Measurements from ENCODE around the gene RAB5B. TPM values are rescaled to one million over a fixed set of nuclear protein-coding genes. Genes with fewer than 3 reads are reported as not detected.

The RAB5B gene
- polyA plus RNA-seq, 2 of the 4 experiments (the other 2 are of a cell fraction), result 37.2 to 90.4 TPM

DNA sequence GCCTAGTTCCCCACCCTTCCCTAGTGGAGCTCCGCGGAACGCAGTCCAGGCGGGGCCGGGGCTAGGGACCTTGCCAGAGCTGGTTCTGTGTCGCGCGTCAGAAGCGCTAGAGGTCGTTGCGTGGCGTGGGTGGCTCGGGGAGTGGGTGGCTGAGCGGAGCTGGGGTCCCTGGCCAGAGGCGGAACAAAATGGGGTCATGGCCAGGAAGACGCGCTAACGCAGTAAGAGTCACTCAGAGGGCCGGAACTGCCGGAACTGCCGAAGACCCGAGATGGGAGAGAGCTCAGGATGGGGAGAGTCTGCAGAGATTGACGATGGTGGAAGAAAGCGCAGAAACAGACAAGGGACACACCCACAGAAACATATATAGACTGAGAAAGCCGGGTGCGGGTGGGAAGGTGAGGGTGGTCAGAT lies 38.1 kb upstream of the RAB5B start:
- ChIA-PET CTCF (interaction anchor here (1.9 to 15.2 kb wide), 7 partner anchors 9 to 198 kb away, joined by 6 to 179 read pairs (median 13); partner anchors contain the start of genes PYM1 and RAB5B), POLR2A (interaction anchor here (1.6 kb wide), 1 partner anchor 106 kb away, joined by 5 read pairs; the partner anchor contains the start of gene DNAJC14)
- H3K4me3 ChIP-seq, result no peak overlapping the region
- no peak for DNase-seq (ENCODE audit: low read depth in 1 of 2, low spot score in 1 of 2)
- no peak for ATAC-seq
- H3K4me1 ChIP-seq, result peaks cover 33% of the 10 kb centered on the region
- no peak for FAIRE-seq
- no peak overlapping the region for H3K4me2 ChIP-seq
- TF ChIP-seq, protein P1, sequence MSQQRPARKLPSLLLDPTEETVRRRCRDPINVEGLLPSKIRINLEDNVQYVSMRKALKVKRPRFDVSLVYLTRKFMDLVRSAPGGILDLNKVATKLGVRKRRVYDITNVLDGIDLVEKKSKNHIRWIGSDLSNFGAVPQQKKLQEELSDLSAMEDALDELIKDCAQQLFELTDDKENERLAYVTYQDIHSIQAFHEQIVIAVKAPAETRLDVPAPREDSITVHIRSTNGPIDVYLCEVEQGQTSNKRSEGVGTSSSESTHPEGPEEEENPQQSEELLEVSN (IDR thresholded peaks at IDR 0.05; ENCODE audit: borderline replicate concordance, low read depth), result no peak
- TF ChIP-seq EHMT2 (IDR thresholded peaks at IDR 0.05; ENCODE audit: low read depth), result no peak
- TF ChIP-seq, protein P2, sequence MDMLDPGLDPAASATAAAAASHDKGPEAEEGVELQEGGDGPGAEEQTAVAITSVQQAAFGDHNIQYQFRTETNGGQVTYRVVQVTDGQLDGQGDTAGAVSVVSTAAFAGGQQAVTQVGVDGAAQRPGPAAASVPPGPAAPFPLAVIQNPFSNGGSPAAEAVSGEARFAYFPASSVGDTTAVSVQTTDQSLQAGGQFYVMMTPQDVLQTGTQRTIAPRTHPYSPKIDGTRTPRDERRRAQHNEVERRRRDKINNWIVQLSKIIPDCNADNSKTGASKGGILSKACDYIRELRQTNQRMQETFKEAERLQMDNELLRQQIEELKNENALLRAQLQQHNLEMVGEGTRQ (IDR thresholded peaks at IDR 0.05), result no peak
- TF ChIP-seq RFX5 (IDR thresholded peaks at IDR 0.05), result no peak
- TF ChIP-seq, protein P3, sequence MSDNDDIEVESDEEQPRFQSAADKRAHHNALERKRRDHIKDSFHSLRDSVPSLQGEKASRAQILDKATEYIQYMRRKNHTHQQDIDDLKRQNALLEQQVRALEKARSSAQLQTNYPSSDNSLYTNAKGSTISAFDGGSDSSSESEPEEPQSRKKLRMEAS (IDR thresholded peaks at IDR 0.05), result no peak
- no peak for TF ChIP-seq RARB (CRISPR knock-in tag; IDR thresholded peaks at IDR 0.05)
- WGBS (ENCODE audit: missing lambda C conversion rate), result 95% methylated on average over 26 of the region's 26 CpGs
- H3K9me3 ChIP-seq, result no peaks in the 10 kb centered on the region
- no peak overlapping the region for H3K27ac ChIP-seq

DNA sequence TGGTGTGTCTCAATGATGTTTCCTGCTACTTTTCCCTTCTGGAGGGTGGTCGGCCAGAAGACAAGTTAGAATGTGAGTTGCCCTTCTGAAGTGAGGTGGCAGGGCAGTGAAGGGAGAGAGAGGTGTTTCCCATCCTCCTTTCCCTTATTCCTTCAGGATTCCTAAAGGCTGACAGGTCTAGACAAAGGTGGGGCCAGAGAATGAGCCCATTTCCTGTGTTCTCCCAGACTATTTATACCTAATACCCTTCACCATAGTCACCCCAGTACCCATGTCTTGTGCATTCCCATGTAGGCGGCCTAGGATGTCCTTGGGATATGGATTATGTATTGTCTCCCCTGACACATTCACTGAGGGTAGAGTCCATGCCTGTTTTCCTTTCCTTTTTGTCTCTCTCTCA lies 35.9 kb upstream of the RAB5B start:
- no peak overlapping the region for H3K4me2 ChIP-seq
- POLR2A ChIA-PET, result no interaction called here
- ATAC-seq (no peak), DNase-seq (ENCODE audit: low read depth in 1 of 2, low spot score in 1 of 2) (no peak), FAIRE-seq (no peak)
- CTCF ChIA-PET, result interaction anchor here (2.7 to 15.2 kb wide), 5 partner anchors 7 to 199 kb away, joined by 17 to 179 read pairs (median 48); partner anchors contain the start of genes DGKA, DNAJC14 and PYM1
- no peak overlapping the region for H3K4me3 ChIP-seq
- peaks cover 18% of the 10 kb centered on the region for H3K4me1 ChIP-seq
- TF ChIP-seq RNF2 (IDR thresholded peaks at IDR 0.05; ENCODE audit: borderline replicate concordance, low read depth) (no peak), CBX2 (IDR thresholded peaks at IDR 0.05; ENCODE audit: borderline replicate concordance, low read depth) (no peak), POLR2AphosphoS2 (conservative IDR thresholded peaks at IDR 0.05; ENCODE audit: low read length) (no peak), FOSL2 (IDR thresholded peaks at IDR 0.05) (no peak), FOSL2 (CRISPR knock-in tag; IDR thresholded peaks at IDR 0.05) (no peak), TP53 (CRISPR knock-in tag; IDR thresholded peaks at IDR 0.05) (no peak), PHF8 (IDR thresholded peaks at IDR 0.05; ENCODE audit: borderline replicate concordance, low read depth) (no peak), TFCP2L1 (CRISPR knock-in tag; IDR thresholded peaks at IDR 0.05) (no peak), HOXB5 (CRISPR knock-in tag; IDR thresholded peaks at IDR 0.05) (no peak), HOXA7 (CRISPR knock-in tag; IDR thresholded peaks at IDR 0.05) (no peak), MAZ (IDR thresholded peaks at IDR 0.05; ENCODE audit: borderline replicate concordance, low read depth, low read length) (no peak), MAFK (IDR thresholded peaks at IDR 0.05; ENCODE audit: partially characterized antibody) (no peak), ESRRA (IDR thresholded peaks at IDR 0.05; ENCODE audit: borderline replicate concordance, low read length) (no peak), FOSB (CRISPR knock-in tag; IDR thresholded peaks at IDR 0.05) (no peak), EHF (CRISPR knock-in tag; IDR thresholded peaks at IDR 0.05) (no peak), HDAC2 (IDR thresholded peaks at IDR 0.05) (no peak), RCOR1 (IDR thresholded peaks at IDR 0.05; ENCODE audit: low read depth, low read length) (no peak)
- TF ChIP-seq, protein P3 (IDR thresholded peaks at IDR 0.05), result no peak
- TF ChIP-seq, protein P4, sequence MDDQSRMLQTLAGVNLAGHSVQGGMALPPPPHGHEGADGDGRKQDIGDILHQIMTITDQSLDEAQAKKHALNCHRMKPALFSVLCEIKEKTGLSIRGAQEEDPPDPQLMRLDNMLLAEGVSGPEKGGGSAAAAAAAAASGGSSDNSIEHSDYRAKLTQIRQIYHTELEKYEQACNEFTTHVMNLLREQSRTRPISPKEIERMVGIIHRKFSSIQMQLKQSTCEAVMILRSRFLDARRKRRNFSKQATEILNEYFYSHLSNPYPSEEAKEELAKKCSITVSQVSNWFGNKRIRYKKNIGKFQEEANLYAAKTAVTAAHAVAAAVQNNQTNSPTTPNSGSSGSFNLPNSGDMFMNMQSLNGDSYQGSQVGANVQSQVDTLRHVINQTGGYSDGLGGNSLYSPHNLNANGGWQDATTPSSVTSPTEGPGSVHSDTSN (IDR thresholded peaks at IDR 0.05), result no peak
- TF ChIP-seq, protein P5, sequence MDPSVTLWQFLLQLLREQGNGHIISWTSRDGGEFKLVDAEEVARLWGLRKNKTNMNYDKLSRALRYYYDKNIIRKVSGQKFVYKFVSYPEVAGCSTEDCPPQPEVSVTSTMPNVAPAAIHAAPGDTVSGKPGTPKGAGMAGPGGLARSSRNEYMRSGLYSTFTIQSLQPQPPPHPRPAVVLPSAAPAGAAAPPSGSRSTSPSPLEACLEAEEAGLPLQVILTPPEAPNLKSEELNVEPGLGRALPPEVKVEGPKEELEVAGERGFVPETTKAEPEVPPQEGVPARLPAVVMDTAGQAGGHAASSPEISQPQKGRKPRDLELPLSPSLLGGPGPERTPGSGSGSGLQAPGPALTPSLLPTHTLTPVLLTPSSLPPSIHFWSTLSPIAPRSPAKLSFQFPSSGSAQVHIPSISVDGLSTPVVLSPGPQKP (IDR thresholded peaks at IDR 0.05; ENCODE audit: low read depth, low read length), result no peak
- no peaks in the 10 kb centered on the region for H3K9me3 ChIP-seq
- H3K27ac ChIP-seq, result no peak overlapping the region
- WGBS (ENCODE audit: missing lambda C conversion rate), result 58% methylated on average over 2 of the region's 2 CpGs
